Keratinocyte (primary cell): ENCODE measurements around the gene ITIH1. TPM values are rescaled to one million over a fixed set of nuclear protein-coding genes. Genes with fewer than 3 reads are reported as not detected.

Source experiments
- DNase-seq: peaks from one replicate; pipeline ENCODE4 v3.0.0-alpha.2; 2011; ENCODE audit warnings: low read depth, missing footprints, low spot score
- FAIRE-seq: peaks from 2 replicates; lab custom pipeline; 2011; peaks lifted over from hg19 to GRCh38; lab: Jason Lieb, UNC
- H2AFZ ChIP-seq: 2 replicates; pipeline ENCODE4 v1.6.0; 2012; ENCODE audit warnings: low read length, control low read depth, inconsistent platforms; ENCODE audit not compliant: control insufficient read depth
- H3K27ac ChIP-seq: 2 replicates; pipeline ENCODE4 v1.5.1; 2011; ENCODE audit warnings: low read length; ENCODE audit not compliant: control insufficient read depth, insufficient read depth
- H3K27me3 ChIP-seq: 3 replicates; pipeline ENCODE4 v1.6.0; 2011; ENCODE audit warnings: low read length; ENCODE audit not compliant: control insufficient read depth, insufficient read depth; ENCODE audit errors: extremely low read depth
- H3K36me3 ChIP-seq, 2 experiments: 2 replicates in 1 of 2; 3 replicates in 1 of 2; pipeline ENCODE4 v1.5.1; 2011; ENCODE audit warnings: low read length in 2 of 2, mild to moderate bottlenecking in 1 of 2; ENCODE audit not compliant: control insufficient read depth in 2 of 2, insufficient read depth in 2 of 2; ENCODE audit errors: extremely low read depth in 1 of 2
- H3K4me1 ChIP-seq: 3 replicates; pipeline ENCODE4 v1.5.1; 2011; ENCODE audit warnings: low read length; ENCODE audit not compliant: control insufficient read depth, insufficient read depth; ENCODE audit errors: extremely low read depth
- H3K4me2 ChIP-seq: 3 replicates; pipeline ENCODE4 v1.6.0; 2011; ENCODE audit warnings: low read depth, low read length; ENCODE audit not compliant: control insufficient read depth, insufficient read depth; ENCODE audit errors: extremely low read depth
- H3K4me3 ChIP-seq, 3 experiments: fragments of 200-600 bp in 1 of 3; sonication (generic) in 1 of 3; 2 replicates in 2 of 3; 3 replicates in 1 of 3; pipeline ENCODE4 v1.5.1; 2011 to 2016; ENCODE audit warnings: low read length in 3 of 3, mild to moderate bottlenecking in 3 of 3, control low read depth in 2 of 3, inconsistent platforms in 1 of 3, low read depth in 1 of 3, mixed read lengths in 1 of 3, mixed run types in 1 of 3, moderate library complexity in 1 of 3; ENCODE audit not compliant: control insufficient read depth in 2 of 3, insufficient read depth in 2 of 3; ENCODE audit errors: extremely low read depth in 1 of 3
- H3K79me2 ChIP-seq: 2 replicates; pipeline ENCODE4 v1.6.0; 2012; ENCODE audit warnings: low read length; ENCODE audit not compliant: control insufficient read depth, insufficient read depth
- H3K9ac ChIP-seq: 3 replicates; pipeline ENCODE4 v1.6.0; 2011; ENCODE audit warnings: low read length; ENCODE audit not compliant: control insufficient read depth, insufficient read depth; ENCODE audit errors: extremely low read depth
- H3K9me1 ChIP-seq: 3 replicates; pipeline ENCODE4 v1.6.0; 2011; ENCODE audit warnings: low read length; ENCODE audit not compliant: control insufficient read depth, insufficient read depth; ENCODE audit errors: extremely low read depth
- H3K9me3 ChIP-seq: 2 replicates; pipeline ENCODE4 v1.5.1; 2012; ENCODE audit warnings: low read depth, low read length; ENCODE audit not compliant: control insufficient read depth
- H4K20me1 ChIP-seq: 3 replicates; pipeline ENCODE4 v1.6.0; 2011; ENCODE audit warnings: low read length; ENCODE audit not compliant: control insufficient read depth, insufficient read depth; ENCODE audit errors: extremely low read depth
- EZH2 ChIP-seq: IDR thresholded peaks from one replicate; pipeline ENCODE4 v1.6.1; 2012; ENCODE audit warnings: inconsistent platforms, mild to moderate bottlenecking, low read length, moderate library complexity
- dilution Hi-C: fragments of 300-500 bp; cut with MboI; formaldehyde crosslinking; loops from one replicate; pipeline ENCODE4 v1.7.0; 2020; ENCODE audit warnings: low sequenced_read_pairs; ENCODE audit not compliant: extremely low pct_ligation_motif_present
- polyA plus RNA-seq, 5 experiments: library from polyadenylated mRNA; depleted of rRNA in 3 of 5; stranded (reverse) in 3 of 5; stranded (forward) in 1 of 5; unstranded in 1 of 5; fragments of >200 nt; gene quantifications; 1 replicate in 1 of 5; 2 replicates in 3 of 5; 3 replicates in 1 of 5; pipeline versions ENCODE4 v1.2.1 to v1.2.3, GENCODE V29; 2011 to 2012; ENCODE audit warnings: missing spikeins in 2 of 5, low read depth in 1 of 5, low replicate concordance in 1 of 5
- TF ChIP-seq, protein P1 (sequence below), 3 experiments: IDR thresholded peaks in 1 of 3; conservative IDR thresholded peaks in 1 of 3; optimal IDR thresholded peaks in 1 of 3; 2 replicates in 2 of 3; 3 replicates in 1 of 3; pipeline versions ENCODE3 to v1.5.1; 2011; ENCODE audit warnings: low read length in 3 of 3, mild to moderate bottlenecking in 3 of 3, moderate library complexity in 2 of 3, control low read depth in 1 of 3, inconsistent platforms in 1 of 3; ENCODE audit not compliant: insufficient read depth in 2 of 3; ENCODE audit errors: extremely low read depth in 1 of 3

ITIH1 gene
- polyA plus RNA-seq, 1 donor (not counting 4 experiments of a cell fraction or from before 2014, with no cell fraction given) = not detected

- no peaks in the 10 kb centered on the region for H3K79me2 ChIP-seq
- no peaks in the 10 kb centered on the region for H3K9me1 ChIP-seq
- DNase-seq (no peak), FAIRE-seq (no peak)
- H2AFZ ChIP-seq = no peak overlapping the region
- no peak overlapping the region for H3K27ac ChIP-seq
- no peaks in the 10 kb centered on the region for H3K9me3 ChIP-seq
- H3K27me3 ChIP-seq = peaks cover 13% of the 10 kb centered on the region
- no peak overlapping the region for H3K4me2 ChIP-seq
- H3K9ac ChIP-seq = no peak overlapping the region
- dilution Hi-C loops = no loop called here
- no peaks in the 10 kb centered on the region for H4K20me1 ChIP-seq
- TF ChIP-seq, protein P1, sequence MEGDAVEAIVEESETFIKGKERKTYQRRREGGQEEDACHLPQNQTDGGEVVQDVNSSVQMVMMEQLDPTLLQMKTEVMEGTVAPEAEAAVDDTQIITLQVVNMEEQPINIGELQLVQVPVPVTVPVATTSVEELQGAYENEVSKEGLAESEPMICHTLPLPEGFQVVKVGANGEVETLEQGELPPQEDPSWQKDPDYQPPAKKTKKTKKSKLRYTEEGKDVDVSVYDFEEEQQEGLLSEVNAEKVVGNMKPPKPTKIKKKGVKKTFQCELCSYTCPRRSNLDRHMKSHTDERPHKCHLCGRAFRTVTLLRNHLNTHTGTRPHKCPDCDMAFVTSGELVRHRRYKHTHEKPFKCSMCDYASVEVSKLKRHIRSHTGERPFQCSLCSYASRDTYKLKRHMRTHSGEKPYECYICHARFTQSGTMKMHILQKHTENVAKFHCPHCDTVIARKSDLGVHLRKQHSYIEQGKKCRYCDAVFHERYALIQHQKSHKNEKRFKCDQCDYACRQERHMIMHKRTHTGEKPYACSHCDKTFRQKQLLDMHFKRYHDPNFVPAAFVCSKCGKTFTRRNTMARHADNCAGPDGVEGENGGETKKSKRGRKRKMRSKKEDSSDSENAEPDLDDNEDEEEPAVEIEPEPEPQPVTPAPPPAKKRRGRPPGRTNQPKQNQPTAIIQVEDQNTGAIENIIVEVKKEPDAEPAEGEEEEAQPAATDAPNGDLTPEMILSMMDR (optimal IDR thresholded peaks at IDR 0.05 in 1 of 3, IDR thresholded peaks at IDR 0.05 in 1 of 3, conservative IDR thresholded peaks at IDR 0.05 in 1 of 3; ENCODE audit: extremely low read depth in 1 of 3, insufficient read depth in 2 of 3, low read length in 3 of 3) = no peak
- TF ChIP-seq EZH2 = no peak
- no peaks in the 10 kb centered on the region for H3K4me1 ChIP-seq
- H3K4me3 ChIP-seq = no peak overlapping the region
- no peaks in the 10 kb centered on the region for H3K36me3 ChIP-seq
Observed at GRCh38 chr3:52791928-52792327, 14.5 kb downstream of the ITIH1 start.

GRCh38 chr3:52792413-52792812 lies 15.0 kb downstream of the ITIH1 start:
- Histone ChIP-seq H3K4me2 (no peak overlapping the region), H3K4me3 (no peak overlapping the region), H3K4me1 (no peaks in the 10 kb centered on the region), H2AFZ (no peak overlapping the region), H3K27ac (no peak overlapping the region), H3K27me3 (peaks cover 13% of the 10 kb centered on the region), H3K79me2 (no peaks in the 10 kb centered on the region), H3K36me3 (no peaks in the 10 kb centered on the region), H3K9ac (no peak overlapping the region), H3K9me1 (no peaks in the 10 kb centered on the region), H3K9me3 (no peaks in the 10 kb centered on the region), H4K20me1 (no peaks in the 10 kb centered on the region)
- dilution Hi-C loops = no loop called here
- FAIRE-seq (no peak), DNase-seq (no peak)
- TF ChIP-seq, protein P1 (optimal IDR thresholded peaks at IDR 0.05 in 1 of 3, IDR thresholded peaks at IDR 0.05 in 1 of 3, conservative IDR thresholded peaks at IDR 0.05 in 1 of 3; ENCODE audit: extremely low read depth in 1 of 3, insufficient read depth in 2 of 3, low read length in 3 of 3) = no peak
- no peak for TF ChIP-seq EZH2
